ENCODE results near the gene KRTAP10-12. TPM values are rescaled to one million over a fixed set of nuclear protein-coding genes. Genes with fewer than 3 reads are reported as not detected.

Gene KRTAP10-12
- total RNA-seq, 3 donors from 2014 or later, result not detected

DNA sequence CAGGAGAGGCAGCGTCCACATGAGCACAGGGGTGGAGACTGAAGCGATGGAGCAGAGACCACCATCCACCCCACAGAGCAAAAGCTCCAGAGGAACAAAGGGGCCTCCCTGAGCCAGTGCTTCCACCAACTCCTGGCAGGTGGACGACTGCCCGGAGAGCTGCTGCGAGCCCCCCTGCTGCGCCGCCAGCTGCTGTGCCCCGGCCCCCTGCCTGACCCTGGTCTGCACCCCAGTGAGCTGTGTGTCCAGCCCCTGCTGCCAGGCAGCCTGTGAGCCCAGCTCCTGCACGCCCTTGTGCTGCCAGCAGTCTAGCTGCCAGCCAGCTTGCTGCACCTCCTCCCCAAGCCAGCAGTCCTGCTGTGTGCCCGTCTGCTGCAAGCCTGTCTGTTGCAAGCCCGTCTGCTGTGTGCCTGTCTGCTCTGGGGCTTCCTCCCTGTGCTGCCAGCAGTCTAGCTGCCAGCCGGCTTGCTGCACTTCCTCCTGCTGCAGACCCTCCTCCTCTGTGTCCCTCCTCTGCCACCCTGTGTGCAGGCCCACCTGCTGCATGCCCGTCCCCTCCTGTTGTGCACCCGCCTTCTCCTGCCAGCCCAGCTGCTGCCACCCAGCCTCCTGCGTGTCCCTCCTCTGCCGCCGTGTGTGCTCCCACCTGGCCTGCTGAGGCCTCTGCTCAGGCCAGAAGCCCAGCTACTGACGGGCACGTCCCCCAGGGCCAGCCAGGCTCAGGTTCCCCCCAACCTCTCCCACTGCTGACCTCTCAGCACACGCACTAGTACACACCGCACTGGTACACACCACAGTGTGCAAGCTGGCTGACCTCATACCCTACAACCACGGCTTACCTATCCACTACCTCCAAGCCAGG lies 5.4 kb downstream of the KRTAP10-12 start:
- TF ChIP-seq, protein P1, sequence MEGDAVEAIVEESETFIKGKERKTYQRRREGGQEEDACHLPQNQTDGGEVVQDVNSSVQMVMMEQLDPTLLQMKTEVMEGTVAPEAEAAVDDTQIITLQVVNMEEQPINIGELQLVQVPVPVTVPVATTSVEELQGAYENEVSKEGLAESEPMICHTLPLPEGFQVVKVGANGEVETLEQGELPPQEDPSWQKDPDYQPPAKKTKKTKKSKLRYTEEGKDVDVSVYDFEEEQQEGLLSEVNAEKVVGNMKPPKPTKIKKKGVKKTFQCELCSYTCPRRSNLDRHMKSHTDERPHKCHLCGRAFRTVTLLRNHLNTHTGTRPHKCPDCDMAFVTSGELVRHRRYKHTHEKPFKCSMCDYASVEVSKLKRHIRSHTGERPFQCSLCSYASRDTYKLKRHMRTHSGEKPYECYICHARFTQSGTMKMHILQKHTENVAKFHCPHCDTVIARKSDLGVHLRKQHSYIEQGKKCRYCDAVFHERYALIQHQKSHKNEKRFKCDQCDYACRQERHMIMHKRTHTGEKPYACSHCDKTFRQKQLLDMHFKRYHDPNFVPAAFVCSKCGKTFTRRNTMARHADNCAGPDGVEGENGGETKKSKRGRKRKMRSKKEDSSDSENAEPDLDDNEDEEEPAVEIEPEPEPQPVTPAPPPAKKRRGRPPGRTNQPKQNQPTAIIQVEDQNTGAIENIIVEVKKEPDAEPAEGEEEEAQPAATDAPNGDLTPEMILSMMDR (IDR thresholded peaks at IDR 0.05), result no peak
- no peak for DNase-seq
- intact Hi-C loops (cut with DNase I, micrococcal nuclease), result no loop called here

DNA sequence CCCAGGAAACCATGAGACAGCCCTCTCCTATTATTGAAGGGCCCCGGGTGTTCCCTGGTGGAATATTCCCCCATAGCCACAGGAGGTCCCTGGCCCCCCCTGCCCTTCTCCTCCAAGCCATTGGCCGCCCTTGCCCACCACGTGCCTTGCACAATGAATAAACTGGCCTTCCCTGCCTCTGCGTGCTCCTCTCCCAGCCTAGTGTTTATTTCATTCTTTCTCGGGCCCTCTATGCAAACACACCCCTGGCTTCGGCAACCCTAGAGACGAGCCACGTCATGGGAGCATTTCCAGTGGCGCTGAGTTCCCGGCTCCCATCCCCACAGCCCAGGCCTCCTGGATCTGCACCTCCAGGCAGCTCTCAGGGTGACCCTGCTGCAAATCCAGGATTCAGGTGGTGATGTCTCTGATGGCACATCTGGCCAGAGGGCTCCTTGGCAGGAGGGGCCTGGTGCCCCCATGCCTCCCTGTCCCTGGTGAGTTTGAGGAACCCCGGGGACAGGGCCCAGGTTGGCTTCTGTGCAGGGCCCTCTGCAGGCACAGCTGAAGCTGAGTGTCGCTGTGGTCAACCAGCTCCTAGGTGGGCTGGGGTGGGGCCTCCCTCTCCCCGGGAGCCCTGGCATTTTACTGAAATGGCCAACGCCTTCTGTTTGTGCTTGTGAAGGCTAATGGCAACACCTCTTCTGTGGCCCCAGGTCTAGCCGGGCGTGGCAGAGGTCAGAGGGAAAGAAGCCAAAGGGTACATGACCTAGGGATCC lies 6.2 kb downstream of the KRTAP10-12 start:
- no peak overlapping the region for H3K4me3 ChIP-seq
- H3K4me1 ChIP-seq (ENCODE audit: low read depth), result peaks cover 2% of the 10 kb centered on the region
- TF ChIP-seq, protein P1 (IDR thresholded peaks at IDR 0.05), result no peak
- ATAC-seq (no peak), DNase-seq (no peak)
- H3K36me3 ChIP-seq (ENCODE audit: low read depth), result no peaks in the 10 kb centered on the region
- H3K9me3 ChIP-seq, result no peaks in the 10 kb centered on the region
- intact Hi-C loops (cut with DNase I, micrococcal nuclease), result no loop called here

More for the DNA sequence above, 5.4 kb downstream of the KRTAP10-12 start:
- ATAC-seq, result no peak
- Histone ChIP-seq H3K36me3 (ENCODE audit: low read depth) (no peaks in the 10 kb centered on the region), H3K9me3 (no peaks in the 10 kb centered on the region), H3K4me3 (no peak overlapping the region), H3K4me1 (ENCODE audit: low read depth) (peaks cover 2% of the 10 kb centered on the region)

DNA sequence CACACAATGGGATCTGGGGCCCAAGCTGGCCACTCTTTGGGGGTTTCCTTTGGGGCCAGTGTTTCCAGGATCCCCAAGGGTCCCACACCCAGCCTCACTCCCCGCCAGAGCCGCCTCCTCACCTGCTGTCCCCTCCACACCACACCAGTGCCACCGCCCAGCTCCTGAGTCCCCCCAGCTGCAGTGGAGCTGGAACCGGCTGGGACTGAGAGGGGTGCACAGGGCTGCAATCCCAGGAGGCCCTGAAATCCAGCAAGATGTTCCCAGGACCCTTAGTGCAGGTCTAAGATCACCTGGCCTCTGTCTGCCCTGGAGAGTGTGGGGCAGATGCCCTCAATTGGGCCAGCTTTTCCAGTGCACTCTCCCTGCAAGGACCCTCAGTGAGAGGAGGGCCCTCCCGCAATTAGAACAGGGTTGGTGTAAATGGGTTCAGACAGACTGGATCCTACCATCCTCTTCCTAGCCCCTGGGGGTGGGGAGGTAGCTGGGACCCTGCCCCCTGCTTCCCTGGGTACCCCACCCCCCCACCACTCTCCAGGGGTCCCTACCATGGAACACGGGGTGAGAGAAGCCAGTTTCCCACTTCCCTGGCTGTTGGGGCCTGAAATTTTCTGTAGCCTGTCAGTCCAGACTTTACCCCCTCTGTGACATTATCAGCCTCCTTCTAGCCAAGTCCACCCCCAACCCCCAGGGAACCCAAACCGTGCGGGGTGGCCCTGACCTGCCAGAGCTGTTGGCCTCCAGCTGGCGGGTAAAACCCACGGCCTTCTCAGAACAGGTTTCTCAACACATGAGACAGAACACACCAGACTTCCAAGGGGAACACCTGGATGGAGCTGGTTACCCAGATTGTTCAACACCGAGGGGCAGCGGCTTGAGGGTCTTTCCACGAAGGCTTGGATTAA lies 7.0 kb downstream of the KRTAP10-12 start:
- intact Hi-C loops (cut with DNase I, micrococcal nuclease), result no loop called here
- no peaks in the 10 kb centered on the region for H3K9me3 ChIP-seq
- ATAC-seq (no peak), DNase-seq (no peak)
- peaks cover 2% of the 10 kb centered on the region for H3K4me1 ChIP-seq (ENCODE audit: low read depth)
- TF ChIP-seq, protein P1 (IDR thresholded peaks at IDR 0.05), result no peak
- H3K36me3 ChIP-seq (ENCODE audit: low read depth), result no peaks in the 10 kb centered on the region
- no peak overlapping the region for H3K4me3 ChIP-seq

DNA sequence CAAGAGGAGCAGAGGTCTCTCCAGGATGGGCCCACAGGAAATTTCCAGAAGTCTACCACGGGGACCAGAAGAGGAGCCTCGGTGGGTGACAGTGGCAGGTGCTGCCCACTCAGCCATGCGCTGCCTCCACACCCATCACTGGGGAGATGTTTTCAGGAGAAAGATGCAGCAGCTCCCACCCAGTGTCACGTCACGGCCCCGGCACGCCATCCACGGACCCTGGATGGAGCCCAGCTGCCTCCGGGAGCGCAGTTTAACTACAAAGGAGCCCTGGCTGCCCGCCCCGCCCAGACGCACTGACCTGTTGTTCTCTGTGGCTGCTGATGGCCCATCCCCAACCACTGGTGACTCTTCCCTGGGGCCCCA lies 7.6 kb downstream of the KRTAP10-12 start:
- TF ChIP-seq, protein P1 (IDR thresholded peaks at IDR 0.05), result no peak
- ATAC-seq (no peak), DNase-seq (no peak)
- no peaks in the 10 kb centered on the region for H3K9me3 ChIP-seq
- H3K4me3 ChIP-seq, result no peak overlapping the region
- intact Hi-C loops (cut with DNase I, micrococcal nuclease), result no loop called here
- H3K4me1 ChIP-seq (ENCODE audit: low read depth), result peaks cover 2% of the 10 kb centered on the region
- H3K36me3 ChIP-seq (ENCODE audit: low read depth), result no peaks in the 10 kb centered on the region

DNA sequence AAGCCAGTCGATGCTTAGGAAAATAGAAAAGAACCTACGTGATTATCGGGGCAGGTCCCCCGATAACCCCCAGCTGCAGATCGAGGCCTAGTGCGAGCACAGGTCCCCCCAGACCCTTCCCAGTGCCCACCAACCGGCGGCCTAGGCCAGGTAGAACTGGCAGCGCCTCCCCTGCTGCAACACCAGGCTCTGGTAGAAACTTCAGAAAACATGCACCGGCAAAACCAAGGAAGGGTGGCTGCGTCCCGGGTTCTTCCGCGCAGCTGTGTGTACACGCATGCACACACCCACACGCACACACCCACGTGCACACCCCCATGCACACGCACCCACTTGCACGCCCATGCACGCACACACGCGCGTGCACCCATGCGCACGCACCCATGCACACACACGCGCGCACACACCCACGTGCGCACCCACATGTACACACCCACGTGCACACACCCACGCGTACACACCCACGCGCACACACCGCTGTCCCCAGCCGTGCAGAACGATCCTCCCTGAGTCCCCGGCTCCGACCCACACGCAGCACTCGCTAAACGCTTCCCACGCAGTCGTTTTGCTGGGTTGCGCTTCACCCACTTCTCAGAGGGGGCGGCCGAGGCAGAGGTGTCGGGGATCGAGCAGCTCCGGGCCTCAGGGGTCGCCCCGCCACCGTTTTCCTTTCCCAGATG lies 9.2 kb downstream of the KRTAP10-12 start:
- Histone ChIP-seq H3K36me3 (ENCODE audit: low read depth) (no peaks in the 10 kb centered on the region), H3K4me1 (ENCODE audit: low read depth) (peaks cover 2% of the 10 kb centered on the region), H3K9me3 (no peaks in the 10 kb centered on the region), H3K4me3 (no peak overlapping the region)
- intact Hi-C loops (cut with DNase I, micrococcal nuclease), result no loop called here
- ATAC-seq (no peak), DNase-seq (no peak)
- TF ChIP-seq, protein P1 (IDR thresholded peaks at IDR 0.05), result no peak
